Measurements from ENCODE around the gene HTR7. TPM values are rescaled to one million over a fixed set of nuclear protein-coding genes. Genes with fewer than 3 reads are reported as not detected.

The HTR7 gene
- total RNA-seq, 2 experiments from 2014 or later: 0.08 TPM

- Mint-ChIP-seq H3K4me1 (ENCODE audit: low read depth) (no peaks in the 10 kb centered on the region), H3K4me3 (no peak overlapping the region), H3K27me3 (peaks cover 16% of the 10 kb centered on the region), H3K27ac (no peak overlapping the region), H3K36me3 (ENCODE audit: low read depth) (no peaks in the 10 kb centered on the region), H3K9me3 (no peaks in the 10 kb centered on the region)
- H3K4me1 ChIP-seq (ENCODE audit: insufficient read depth, low read length): no peaks in the 10 kb centered on the region
- intact Hi-C loops (cut with DNase I, micrococcal nuclease): no loop called here
- no peak overlapping the region for H3K27ac ChIP-seq (ENCODE audit: low read depth in 1 of 2, low read length in 2 of 2)
- TF ChIP-seq CTCF (IDR thresholded peaks at IDR 0.05): no peak
- DNase-seq (no peak), ATAC-seq (ENCODE audit: poor library complexity) (no peak)
- no peak overlapping the region for H3K4me3 ChIP-seq (ENCODE audit: low read length)
- ChIA-PET CTCF (no interaction called here), POLR2A (no interaction called here)
- H3K36me3 ChIP-seq (ENCODE audit: insufficient read depth, low read length): no peaks in the 10 kb centered on the region
- no peaks in the 10 kb centered on the region for H3K27me3 ChIP-seq (ENCODE audit: control insufficient read depth in 1 of 2, insufficient read depth in 2 of 2, low read length in 2 of 2)
- no peaks in the 10 kb centered on the region for H3K9me3 ChIP-seq (ENCODE audit: control insufficient read depth in 1 of 2, insufficient read depth in 1 of 2, low read length in 2 of 2)
Observed at GRCh38 chr10:90780488-90780887, 77.4 kb downstream of the HTR7 start.

GRCh38 chr10:90779548-90779947 lies 78.3 kb downstream of the HTR7 start:
- Mint-ChIP-seq H3K4me3 (no peak overlapping the region), H3K27me3 (peaks cover 16% of the 10 kb centered on the region), H3K27ac (no peak overlapping the region), H3K36me3 (ENCODE audit: low read depth) (no peaks in the 10 kb centered on the region), H3K4me1 (ENCODE audit: low read depth) (no peaks in the 10 kb centered on the region), H3K9me3 (no peaks in the 10 kb centered on the region)
- ChIA-PET POLR2A (no interaction called here), CTCF (no interaction called here)
- Histone ChIP-seq H3K27me3 (ENCODE audit: control insufficient read depth in 1 of 2, insufficient read depth in 2 of 2, low read length in 2 of 2) (no peaks in the 10 kb centered on the region), H3K4me1 (ENCODE audit: insufficient read depth, low read length) (no peaks in the 10 kb centered on the region), H3K9me3 (ENCODE audit: control insufficient read depth in 1 of 2, insufficient read depth in 1 of 2, low read length in 2 of 2) (no peaks in the 10 kb centered on the region), H3K27ac (ENCODE audit: low read depth in 1 of 2, low read length in 2 of 2) (no peak overlapping the region), H3K36me3 (ENCODE audit: insufficient read depth, low read length) (no peaks in the 10 kb centered on the region), H3K4me3 (ENCODE audit: low read length) (no peak overlapping the region)
- ATAC-seq (ENCODE audit: poor library complexity): no peak
- intact Hi-C loops (cut with DNase I, micrococcal nuclease): no loop called here
- TF ChIP-seq CTCF (IDR thresholded peaks at IDR 0.05): no peak
- no peak for DNase-seq

GRCh38 chr10:90777621-90778020 lies 80.2 kb downstream of the HTR7 start:
- no peak overlapping the region for H3K4me3 Mint-ChIP-seq
- CTCF ChIA-PET: no interaction called here
- no peak overlapping the region for H3K27ac ChIP-seq (ENCODE audit: low read depth in 1 of 2, low read length in 2 of 2)

More at GRCh38 chr10:90777621-90778020, 80.2 kb downstream of the HTR7 start:
- intact Hi-C loops (cut with DNase I, micrococcal nuclease): no loop called here
- Histone ChIP-seq H3K4me1 (ENCODE audit: insufficient read depth, low read length) (no peaks in the 10 kb centered on the region), H3K36me3 (ENCODE audit: insufficient read depth, low read length) (no peaks in the 10 kb centered on the region), H3K27me3 (ENCODE audit: control insufficient read depth in 1 of 2, insufficient read depth in 2 of 2, low read length in 2 of 2) (no peaks in the 10 kb centered on the region), H3K9me3 (ENCODE audit: control insufficient read depth in 1 of 2, insufficient read depth in 1 of 2, low read length in 2 of 2) (no peaks in the 10 kb centered on the region), H3K4me3 (ENCODE audit: low read length) (no peak overlapping the region)
- no peaks in the 10 kb centered on the region for H3K9me3 Mint-ChIP-seq
- POLR2A ChIA-PET: no interaction called here
- peaks cover 20% of the 10 kb centered on the region for H3K27me3 Mint-ChIP-seq
- no peak for TF ChIP-seq CTCF (IDR thresholded peaks at IDR 0.05)
- peak in 1 of 14 experiments; percentile 8 for DNase-seq
- no peak for ATAC-seq (ENCODE audit: poor library complexity)
- no peaks in the 10 kb centered on the region for H3K36me3 Mint-ChIP-seq (ENCODE audit: low read depth)
- H3K4me1 Mint-ChIP-seq (ENCODE audit: low read depth): no peaks in the 10 kb centered on the region
- no peak overlapping the region for H3K27ac Mint-ChIP-seq

All from CD4-positive, alpha-beta T cell (primary cell).